GM18858 (cell line): ENCODE data around the gene FXN.
"Not testable (repeated sequence)": the region's sequence is repeated elsewhere in the genome, so short reads cannot be mapped to it uniquely, and the experiment has no call there.

Source experiments
- ATAC-seq: cut with Tn5 transposase; IDR thresholded peaks from one replicate; pipeline ENCODE4 v1.9.1; 2021; ENCODE audit not compliant: unreplicated experiment

FXN gene

GRCh38 chr9:69065660-69066059 lies 30.1 kb downstream of the FXN start:
- ATAC-seq: no peak

DNA sequence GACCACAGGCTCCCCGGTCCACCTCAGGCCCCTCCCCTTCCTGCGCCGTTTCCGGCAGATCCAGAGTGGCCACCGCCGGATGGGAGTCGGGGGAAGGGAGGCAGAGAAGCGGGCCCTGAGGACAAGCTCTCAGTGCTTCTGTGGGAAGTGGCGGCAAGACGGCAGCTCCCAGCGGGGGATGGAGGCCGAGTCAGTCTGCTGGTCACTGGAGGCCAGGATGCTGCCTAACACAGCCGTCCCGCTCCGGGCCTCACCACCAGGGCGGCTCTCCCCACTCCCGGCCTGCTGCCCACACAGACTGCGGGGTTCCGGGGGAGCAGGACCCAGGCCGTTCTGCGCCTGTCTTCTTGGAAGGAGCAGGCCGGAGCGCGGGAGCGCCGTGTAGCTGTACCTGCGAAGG lies 31.4 kb downstream of the FXN start:
- ATAC-seq: no peak

- ATAC-seq: no peak
These were observed 34.6 kb downstream of the FXN start for GRCh38 chr9:69070201-69070600.

- ATAC-seq: no peak
These were observed 35.5 kb downstream of the FXN start for GRCh38 chr9:69071059-69071458.

DNA sequence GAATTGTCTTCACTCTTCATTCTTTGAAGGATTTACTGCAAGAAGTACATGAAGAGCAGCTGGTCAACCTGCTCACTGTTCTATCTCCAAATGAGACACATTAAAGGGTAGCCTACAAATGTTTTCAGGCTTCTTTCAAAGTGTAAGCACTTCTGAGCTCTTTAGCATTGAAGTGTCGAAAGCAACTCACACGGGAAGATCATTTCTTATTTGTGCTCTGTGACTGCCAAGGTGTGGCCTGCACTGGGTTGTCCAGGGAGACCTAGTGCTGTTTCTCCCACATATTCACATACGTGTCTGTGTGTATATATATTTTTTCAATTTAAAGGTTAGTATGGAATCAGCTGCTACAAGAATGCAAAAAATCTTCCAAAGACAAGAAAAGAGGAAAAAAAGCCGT lies 37.6 kb downstream of the FXN start:
- no peak for ATAC-seq

GRCh38 chr9:69074801-69075200 lies 39.2 kb downstream of the FXN start:
- no peak for ATAC-seq

- no peak for ATAC-seq
These were observed 41.0 kb downstream of the FXN start for GRCh38 chr9:69076550-69076949.

DNA sequence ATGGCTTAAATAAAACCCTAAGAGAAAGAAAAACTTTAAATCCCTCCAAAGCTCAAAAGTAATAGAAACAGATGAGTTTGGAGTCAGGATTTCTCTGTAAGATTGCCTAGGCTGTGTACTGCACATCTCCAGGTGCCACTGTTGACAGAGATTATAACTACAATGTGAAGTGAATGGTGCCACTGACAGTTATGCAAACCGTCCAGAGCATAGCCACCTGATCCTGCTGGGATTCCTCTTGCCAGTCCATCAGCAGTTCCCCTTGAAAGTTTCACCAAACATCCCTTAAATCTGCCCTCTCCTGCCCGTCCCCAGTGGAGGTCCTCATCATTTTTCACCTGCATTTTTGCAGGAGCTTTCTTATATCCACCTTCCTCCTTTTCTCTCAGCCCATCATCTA lies 42.5 kb downstream of the FXN start:
- ATAC-seq: no peak

DNA sequence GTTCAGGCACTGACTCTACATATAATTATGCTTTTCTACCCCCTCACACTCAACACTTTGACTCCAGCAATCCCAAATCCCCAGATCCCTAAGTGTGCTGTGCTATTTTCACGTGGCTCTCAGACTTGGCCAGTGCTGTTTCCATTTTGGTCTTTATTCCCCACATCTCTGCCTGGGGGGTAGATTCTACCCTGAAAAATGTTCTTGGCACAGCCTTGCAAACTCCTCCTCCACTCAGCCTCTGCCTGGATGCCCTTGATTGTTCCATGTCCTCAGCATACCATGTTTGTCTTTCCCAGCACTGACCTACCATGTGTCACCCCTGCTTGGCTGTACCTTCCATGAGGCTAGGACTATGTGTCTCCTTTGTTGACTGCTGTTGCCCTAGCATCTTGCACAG lies 43.0 kb downstream of the FXN start:
- no peak for ATAC-seq

GRCh38 chr9:69079186-69079585 lies 43.6 kb downstream of the FXN start:
- ATAC-seq: no peak

DNA sequence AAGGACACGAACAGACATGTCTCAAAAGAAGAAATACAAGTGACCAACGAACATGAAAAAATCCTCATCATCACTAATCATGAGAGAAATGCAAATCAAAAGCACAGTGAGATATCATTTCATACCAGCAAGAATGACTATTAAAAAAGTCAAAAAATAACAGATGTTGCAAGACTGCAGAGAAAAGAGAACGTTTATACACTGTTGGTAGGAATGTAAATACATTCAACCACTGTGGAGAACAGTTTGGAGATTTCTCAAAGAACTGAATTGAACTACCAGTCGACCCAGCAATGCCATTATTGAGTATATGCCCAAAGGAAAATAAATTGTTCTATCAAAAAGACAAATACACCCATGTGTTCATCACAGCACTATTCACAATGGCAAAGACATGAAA lies 45.7 kb downstream of the FXN start:
- no peak for ATAC-seq

- ATAC-seq: no peak
These were observed 47.8 kb downstream of the FXN start for GRCh38 chr9:69083321-69083720.

GRCh38 chr9:69085569-69086283 lies 50.2 kb downstream of the FXN start:
- ATAC-seq: no peak

DNA sequence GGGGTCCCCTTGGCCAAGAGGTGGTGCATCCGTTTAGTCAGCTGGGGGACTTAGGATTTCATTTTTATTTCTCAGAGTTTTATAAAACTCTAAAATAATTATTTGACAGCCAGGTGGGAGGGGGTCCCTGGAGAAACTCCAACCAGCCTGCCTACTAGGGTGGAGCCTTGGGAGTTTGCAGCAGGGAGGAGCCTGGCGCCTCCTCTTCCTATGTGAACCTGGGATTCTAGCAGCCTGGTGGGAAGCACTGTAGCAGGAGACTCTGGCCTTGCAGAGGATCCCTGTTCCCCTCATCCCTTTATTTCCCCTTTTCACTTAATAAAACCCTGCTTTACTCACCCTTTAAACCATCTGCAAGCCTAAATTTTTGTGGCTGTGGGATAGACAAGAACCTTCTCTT lies 50.8 kb downstream of the FXN start:
- ATAC-seq: no peak

DNA sequence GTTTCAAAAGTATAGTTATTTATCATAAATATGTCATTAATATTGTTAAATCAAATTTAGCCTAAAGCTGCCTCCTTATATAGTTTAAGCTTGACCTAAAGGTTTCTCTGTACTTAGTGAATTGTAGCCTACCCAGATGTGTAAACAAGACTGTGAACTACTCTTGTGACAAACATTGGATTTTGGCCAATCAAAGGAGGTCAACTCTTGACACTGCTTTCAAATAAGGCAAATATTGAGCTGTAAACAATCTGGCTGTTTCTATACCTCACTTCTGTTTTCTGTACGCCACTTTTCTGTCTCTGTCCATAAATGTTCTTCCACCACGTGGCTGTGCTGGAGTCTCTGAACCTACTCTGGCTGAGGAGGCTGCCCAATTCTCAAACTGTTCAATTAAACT lies 51.2 kb downstream of the FXN start:
- ATAC-seq: no peak

DNA sequence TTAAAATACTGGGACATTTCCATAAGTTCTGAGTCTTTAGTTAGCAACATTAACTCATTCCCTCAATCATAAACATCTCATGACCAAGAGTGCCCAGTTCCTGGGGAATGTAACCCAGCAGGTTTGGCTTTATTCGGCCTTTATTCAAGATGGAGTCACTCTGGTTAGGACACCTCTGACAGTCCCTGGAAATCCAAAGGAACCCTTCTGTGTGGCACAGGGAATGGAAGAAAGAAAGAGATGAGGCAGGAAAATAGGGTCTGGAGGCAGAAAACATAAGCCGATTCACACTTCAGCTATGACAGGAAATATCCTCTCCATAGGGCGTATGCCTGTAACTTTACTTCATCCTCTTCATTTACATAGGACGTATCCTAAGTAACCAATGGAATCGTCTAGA lies 53.5 kb downstream of the FXN start:
- ATAC-seq: no peak

- ATAC-seq: no peak
These were observed 53.9 kb downstream of the FXN start for GRCh38 chr9:69089491-69089890.

DNA sequence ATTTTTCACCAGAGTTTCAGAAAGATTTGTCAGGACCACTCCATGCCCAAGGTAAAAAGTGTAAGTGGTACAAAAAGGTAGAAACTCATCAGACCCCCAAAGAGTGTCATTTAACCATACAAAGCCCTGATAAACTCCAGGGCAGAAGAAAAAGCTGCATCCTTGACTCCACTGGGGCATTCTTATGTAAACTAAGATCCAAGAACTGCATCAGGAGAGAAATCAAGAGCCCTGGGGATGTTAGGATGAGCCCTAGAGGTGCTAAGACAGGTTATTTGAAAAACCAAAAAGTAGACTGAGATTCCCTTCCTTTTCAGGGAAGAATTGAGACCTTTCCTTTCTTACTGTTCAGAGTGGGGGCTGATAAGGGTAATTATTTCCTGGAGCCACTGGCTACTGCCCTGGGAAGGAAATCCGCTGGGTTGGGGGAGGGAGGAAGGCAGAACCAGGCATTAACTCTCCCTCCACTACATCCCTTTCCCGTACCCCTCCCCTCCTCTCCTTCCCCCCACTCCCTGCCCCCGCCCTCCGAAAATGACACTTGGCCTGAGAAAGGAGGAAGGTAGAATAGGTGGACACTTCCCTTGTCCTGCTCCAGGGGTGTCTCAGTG lies 54.7 kb downstream of the FXN start:
- ATAC-seq: no peak

DNA sequence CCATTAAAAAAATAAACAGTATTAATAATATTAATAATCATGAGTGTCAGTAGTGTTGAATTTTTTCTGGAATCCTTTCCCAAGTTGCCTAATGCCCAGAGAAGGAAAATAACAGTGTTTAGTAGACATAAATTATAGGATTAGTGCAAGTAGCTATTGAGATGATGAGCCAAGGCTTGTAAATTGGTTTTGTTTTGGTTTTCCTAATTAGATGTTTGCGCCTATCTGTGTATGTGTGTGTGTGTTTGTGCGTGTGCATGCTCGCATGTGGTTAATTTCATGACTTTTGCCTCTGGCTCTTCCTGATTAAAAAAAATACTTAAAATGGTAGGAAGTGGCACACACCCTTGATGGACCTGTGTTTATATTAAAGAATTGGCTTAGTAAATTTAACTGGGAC lies 55.4 kb downstream of the FXN start:
- ATAC-seq: no peak

GRCh38 chr9:69093471-69094103 lies 58.0 kb downstream of the FXN start:
- ATAC-seq: peak; percentile 58

GRCh38 chr9:69094361-69095135 lies 59.0 kb downstream of the FXN start:
- ATAC-seq: not testable (repeated sequence)

GRCh38 chr9:69097064-69097463 lies 61.5 kb downstream of the FXN start:
- ATAC-seq: no peak
